HUES48 (cell line): ENCODE data around the gene YPEL5.
"Not testable (repeated sequence)": the region's sequence is repeated elsewhere in the genome, so short reads cannot be mapped to it uniquely, and the experiment has no call there.

Experiments used
- H3K27ac ChIP-seq: one replicate; pipeline ENCODE4 v1.7.0; 2013; ENCODE audit warnings: low read depth, low read length, inconsistent platforms
- H3K27me3 ChIP-seq: 2 replicates; pipeline ENCODE4 v1.6.1; 2013; ENCODE audit warnings: mild to moderate bottlenecking, low read length; ENCODE audit not compliant: control insufficient read depth, insufficient read depth
- H3K36me3 ChIP-seq: 2 replicates; pipeline ENCODE4 v1.6.1; 2013; ENCODE audit warnings: low read length; ENCODE audit not compliant: control insufficient read depth, insufficient read depth
- H3K4me1 ChIP-seq: 2 replicates; pipeline ENCODE4 v1.6.1; 2013; ENCODE audit warnings: mild to moderate bottlenecking, low read length; ENCODE audit not compliant: control insufficient read depth, insufficient read depth
- H3K4me3 ChIP-seq: 2 replicates; pipeline ENCODE4 v1.5.1; 2013; ENCODE audit warnings: mild to moderate bottlenecking, low read depth, low read length
- H3K9ac ChIP-seq: 2 replicates; pipeline ENCODE4 v1.6.1; 2013; ENCODE audit warnings: mild to moderate bottlenecking, low read depth, low read length, moderate library complexity
- H3K9me3 ChIP-seq: 2 replicates; pipeline ENCODE4 v1.6.1; 2013; ENCODE audit warnings: low read length; ENCODE audit not compliant: control insufficient read depth, insufficient read depth

Gene YPEL5

GRCh38 chr2:30111186-30111585 lies 35.6 kb upstream of the YPEL5 start:
- H3K4me1 ChIP-seq, H3K27me3 ChIP-seq, H3K9me3 ChIP-seq, H3K9ac ChIP-seq, H3K36me3 ChIP-seq, H3K4me3 ChIP-seq, H3K27ac ChIP-seq: not testable (repeated sequence)

GRCh38 chr2:30112561-30112960 lies 34.2 kb upstream of the YPEL5 start:
- Histone ChIP-seq H3K4me3 (no peak overlapping the region), H3K9me3 (no peaks in the 10 kb centered on the region), H3K27ac (no peak overlapping the region), H3K27me3 (no peaks in the 10 kb centered on the region), H3K4me1 (peaks cover 5% of the 10 kb centered on the region), H3K9ac (no peak overlapping the region), H3K36me3 (no peaks in the 10 kb centered on the region)

- Histone ChIP-seq H3K9me3 (no peaks in the 10 kb centered on the region), H3K4me3 (no peak overlapping the region), H3K27ac (no peak overlapping the region), H3K27me3 (no peaks in the 10 kb centered on the region), H3K36me3 (no peaks in the 10 kb centered on the region), H3K9ac (no peak overlapping the region), H3K4me1 (peaks cover 5% of the 10 kb centered on the region)
Measured at GRCh38 chr2:30113617-30114293, 33.1 kb upstream of the YPEL5 start.

- no peaks in the 10 kb centered on the region for H3K9me3 ChIP-seq
- no peak overlapping the region for H3K9ac ChIP-seq
- peaks cover 5% of the 10 kb centered on the region for H3K4me1 ChIP-seq
- no peaks in the 10 kb centered on the region for H3K36me3 ChIP-seq
- no peak overlapping the region for H3K27ac ChIP-seq
- no peaks in the 10 kb centered on the region for H3K27me3 ChIP-seq
- no peak overlapping the region for H3K4me3 ChIP-seq
Measured at GRCh38 chr2:30115141-30115980, 31.4 kb upstream of the YPEL5 start.

GRCh38 chr2:30115981-30116285 lies 30.9 kb upstream of the YPEL5 start:
- Histone ChIP-seq H3K9me3 (no peaks in the 10 kb centered on the region), H3K27me3 (no peaks in the 10 kb centered on the region), H3K9ac (no peak overlapping the region), H3K4me1 (peaks cover 5% of the 10 kb centered on the region), H3K27ac (no peak overlapping the region), H3K4me3 (no peak overlapping the region), H3K36me3 (no peaks in the 10 kb centered on the region)

GRCh38 chr2:30122362-30122761 lies 24.4 kb upstream of the YPEL5 start:
- no peak overlapping the region for H3K4me3 ChIP-seq
- no peaks in the 10 kb centered on the region for H3K4me1 ChIP-seq
- H3K36me3 ChIP-seq = no peaks in the 10 kb centered on the region
- H3K27ac ChIP-seq = no peak overlapping the region
- no peaks in the 10 kb centered on the region for H3K9me3 ChIP-seq
- no peak overlapping the region for H3K9ac ChIP-seq
- H3K27me3 ChIP-seq = no peaks in the 10 kb centered on the region

- no peak overlapping the region for H3K9ac ChIP-seq
Measured at GRCh38 chr2:30127016-30127893, 19.6 kb upstream of the YPEL5 start.

GRCh38 chr2:30134582-30134981 lies 12.2 kb upstream of the YPEL5 start:
- Histone ChIP-seq H3K36me3 (no peaks in the 10 kb centered on the region), H3K4me1 (no peaks in the 10 kb centered on the region), H3K9me3 (no peaks in the 10 kb centered on the region), H3K27ac (no peak overlapping the region), H3K4me3 (no peak overlapping the region), H3K9ac (no peak overlapping the region), H3K27me3 (no peaks in the 10 kb centered on the region)

More at GRCh38 chr2:30127016-30127893, 19.6 kb upstream of the YPEL5 start:
- Histone ChIP-seq H3K36me3 (no peaks in the 10 kb centered on the region), H3K27ac (no peak overlapping the region), H3K4me3 (no peak overlapping the region), H3K4me1 (no peaks in the 10 kb centered on the region), H3K9me3 (no peaks in the 10 kb centered on the region), H3K27me3 (no peaks in the 10 kb centered on the region)

- H3K9me3 ChIP-seq = no peaks in the 10 kb centered on the region
- H3K4me3 ChIP-seq = no peak overlapping the region
- no peaks in the 10 kb centered on the region for H3K4me1 ChIP-seq
- no peaks in the 10 kb centered on the region for H3K27me3 ChIP-seq
- H3K36me3 ChIP-seq = no peaks in the 10 kb centered on the region
- no peak overlapping the region for H3K27ac ChIP-seq
- H3K9ac ChIP-seq = no peak overlapping the region
Measured at GRCh38 chr2:30135541-30135940, 11.3 kb upstream of the YPEL5 start.

- Histone ChIP-seq H3K9me3 (no peaks in the 10 kb centered on the region), H3K4me1 (no peaks in the 10 kb centered on the region), H3K36me3 (no peaks in the 10 kb centered on the region), H3K27me3 (no peaks in the 10 kb centered on the region), H3K27ac (no peak overlapping the region), H3K4me3 (no peak overlapping the region), H3K9ac (no peak overlapping the region)
Measured at GRCh38 chr2:30136764-30137444, 9.9 kb upstream of the YPEL5 start.
